ENCODE results near the gene MSL1. TPM values are rescaled to one million over a fixed set of nuclear protein-coding genes. Genes with fewer than 3 reads are reported as not detected.
A peak's percentile ranks its signal among the peaks of the same experiment; 100 is the strongest.

MSL1 gene
- total and polyA plus RNA-seq, 2 of the 13 experiments (the other 11 are each of a cell fraction or from before 2014, with no cell fraction given): 63.8 to 88.5 TPM

DNA sequence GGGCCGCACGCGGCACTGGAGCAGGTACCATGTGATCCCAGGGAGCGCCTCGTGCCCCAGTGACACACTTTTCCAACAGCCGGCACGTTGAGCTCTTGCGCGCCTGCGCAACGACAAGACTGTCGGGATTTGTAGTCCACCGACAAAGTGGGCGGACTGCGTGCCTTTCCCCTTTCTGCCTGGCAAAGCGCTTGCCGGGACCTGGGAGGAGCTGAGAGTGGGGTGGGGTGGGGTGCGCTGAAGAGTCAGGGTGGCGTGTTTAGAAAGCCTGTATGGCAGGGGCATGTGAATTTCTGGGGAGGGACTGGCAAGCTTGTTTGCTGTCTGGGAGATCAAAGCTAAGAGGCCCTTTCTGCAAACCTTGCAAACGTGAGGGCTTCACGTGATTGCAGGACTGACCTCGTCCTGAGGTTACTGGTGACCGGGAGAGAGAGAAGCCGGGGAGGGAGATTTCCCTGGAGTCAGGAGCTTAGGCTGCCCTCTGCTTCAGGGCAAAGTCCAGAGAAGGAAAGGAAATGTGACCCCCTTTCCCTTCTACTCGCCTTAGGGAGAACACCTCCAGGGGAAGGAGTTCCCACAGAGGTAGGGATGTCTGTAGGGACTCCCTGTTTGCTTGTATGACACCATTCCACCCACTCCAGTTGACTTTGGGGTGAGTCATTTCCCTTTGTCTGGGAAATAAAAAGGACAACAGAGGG lies 21.0 kb upstream of the MSL1 start (continued):
- TF ChIP-seq NFRKB (IDR thresholded peaks at IDR 0.05) (no peak), MTF1 (CRISPR knock-in tag; IDR thresholded peaks at IDR 0.05) (peak; percentile 94), NCOA1 (CRISPR knock-in tag; IDR thresholded peaks at IDR 0.05) (peak; percentile 99), CBX5 (CRISPR knock-in tag; IDR thresholded peaks at IDR 0.05; ENCODE audit: borderline replicate concordance) (peak; percentile 55; the same call in 1 of the 2 replicates), THYN1 (CRISPR knock-in tag; IDR thresholded peaks at IDR 0.05; ENCODE audit: borderline replicate concordance, low read depth) (no peak), ZBTB39 (CRISPR knock-in tag; IDR thresholded peaks at IDR 0.05) (peak; percentile 96), HOXA7 (CRISPR knock-in tag; IDR thresholded peaks at IDR 0.05) (0 out of 2 replicates have a peak, but pooled peaks have one; percentile 88), ZHX2 (IDR thresholded peaks at IDR 0.05; ENCODE audit: low read depth) (peak; percentile 78), ZHX2 (CRISPR knock-in tag; IDR thresholded peaks at IDR 0.05; ENCODE audit: borderline replicate concordance) (peak; percentile 98), PHF8 (CRISPR knock-in tag; IDR thresholded peaks at IDR 0.05) (peak; percentile 34), ZNF543 (CRISPR knock-in tag; IDR thresholded peaks at IDR 0.05) (peak; percentile 99)
- TF ChIP-seq, protein P1, sequence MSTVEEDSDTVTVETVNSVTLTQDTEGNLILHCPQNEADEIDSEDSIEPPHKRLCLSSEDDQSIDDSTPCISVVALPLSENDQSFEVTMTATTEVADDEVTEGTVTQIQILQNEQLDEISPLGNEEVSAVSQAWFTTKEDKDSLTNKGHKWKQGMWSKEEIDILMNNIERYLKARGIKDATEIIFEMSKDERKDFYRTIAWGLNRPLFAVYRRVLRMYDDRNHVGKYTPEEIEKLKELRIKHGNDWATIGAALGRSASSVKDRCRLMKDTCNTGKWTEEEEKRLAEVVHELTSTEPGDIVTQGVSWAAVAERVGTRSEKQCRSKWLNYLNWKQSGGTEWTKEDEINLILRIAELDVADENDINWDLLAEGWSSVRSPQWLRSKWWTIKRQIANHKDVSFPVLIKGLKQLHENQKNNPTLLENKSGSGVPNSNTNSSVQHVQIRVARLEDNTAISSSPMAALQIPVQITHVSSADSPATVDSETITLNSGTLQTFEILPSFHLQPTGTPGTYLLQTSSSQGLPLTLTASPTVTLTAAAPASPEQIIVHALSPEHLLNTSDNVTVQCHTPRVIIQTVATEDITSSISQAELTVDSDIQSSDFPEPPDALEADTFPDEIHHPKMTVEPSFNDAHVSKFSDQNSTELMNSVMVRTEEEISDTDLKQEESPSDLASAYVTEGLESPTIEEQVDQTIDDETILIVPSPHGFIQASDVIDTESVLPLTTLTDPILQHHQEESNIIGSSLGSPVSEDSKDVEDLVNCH (CRISPR knock-in tag; IDR thresholded peaks at IDR 0.05): peak; percentile 96
- TF ChIP-seq, protein P2, sequence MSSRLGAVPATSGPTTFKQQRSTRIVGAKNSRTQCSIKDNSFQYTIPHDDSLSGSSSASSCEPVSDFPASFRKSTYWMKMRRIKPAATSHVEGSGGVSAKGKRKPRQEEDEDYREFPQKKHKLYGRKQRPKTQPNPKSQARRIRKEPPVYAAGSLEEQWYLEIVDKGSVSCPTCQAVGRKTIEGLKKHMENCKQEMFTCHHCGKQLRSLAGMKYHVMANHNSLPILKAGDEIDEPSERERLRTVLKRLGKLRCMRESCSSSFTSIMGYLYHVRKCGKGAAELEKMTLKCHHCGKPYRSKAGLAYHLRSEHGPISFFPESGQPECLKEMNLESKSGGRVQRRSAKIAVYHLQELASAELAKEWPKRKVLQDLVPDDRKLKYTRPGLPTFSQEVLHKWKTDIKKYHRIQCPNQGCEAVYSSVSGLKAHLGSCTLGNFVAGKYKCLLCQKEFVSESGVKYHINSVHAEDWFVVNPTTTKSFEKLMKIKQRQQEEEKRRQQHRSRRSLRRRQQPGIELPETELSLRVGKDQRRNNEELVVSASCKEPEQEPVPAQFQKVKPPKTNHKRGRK (CRISPR knock-in tag; IDR thresholded peaks at IDR 0.05): no peak
- TF ChIP-seq, protein P3, sequence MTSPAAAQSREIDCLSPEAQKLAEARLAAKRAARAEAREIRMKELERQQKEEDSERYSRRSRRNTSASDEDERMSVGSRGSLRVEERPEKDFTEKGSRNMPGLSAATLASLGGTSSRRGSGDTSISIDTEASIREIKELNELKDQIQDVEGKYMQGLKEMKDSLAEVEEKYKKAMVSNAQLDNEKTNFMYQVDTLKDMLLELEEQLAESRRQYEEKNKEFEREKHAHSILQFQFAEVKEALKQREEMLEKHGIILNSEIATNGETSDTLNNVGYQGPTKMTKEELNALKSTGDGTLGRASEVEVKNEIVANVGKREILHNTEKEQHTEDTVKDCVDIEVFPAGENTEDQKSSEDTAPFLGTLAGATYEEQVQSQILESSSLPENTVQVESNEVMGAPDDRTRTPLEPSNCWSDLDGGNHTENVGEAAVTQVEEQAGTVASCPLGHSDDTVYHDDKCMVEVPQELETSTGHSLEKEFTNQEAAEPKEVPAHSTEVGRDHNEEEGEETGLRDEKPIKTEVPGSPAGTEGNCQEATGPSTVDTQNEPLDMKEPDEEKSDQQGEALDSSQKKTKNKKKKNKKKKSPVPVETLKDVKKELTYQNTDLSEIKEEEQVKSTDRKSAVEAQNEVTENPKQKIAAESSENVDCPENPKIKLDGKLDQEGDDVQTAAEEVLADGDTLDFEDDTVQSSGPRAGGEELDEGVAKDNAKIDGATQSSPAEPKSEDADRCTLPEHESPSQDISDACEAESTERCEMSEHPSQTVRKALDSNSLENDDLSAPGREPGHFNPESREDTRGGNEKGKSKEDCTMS (CRISPR knock-in tag; conservative IDR thresholded peaks at IDR 0.05): no peak
